CD4-positive, alpha-beta T cell (primary cell): Measurements from ENCODE around the gene PLXNB1. TPM values are rescaled to one million over a fixed set of nuclear protein-coding genes. Genes with fewer than 3 reads are reported as not detected.

ENCODE experiments used
- ATAC-seq: fragments of 200-7000 bp; cut with Tn5 transposase; one replicate; pipeline ENCODE4 v1.10.0; 2022; ENCODE audit warnings: mild to moderate bottlenecking; ENCODE audit not compliant: poor library complexity
- CTCF ChIA-PET: fragments of 350-600 bp; sonication (Branson Sonifier 250); formaldehyde crosslinking; loops from one replicate; lab custom pipeline; 2021; ENCODE audit warnings: antibody characterized with exemption, inconsistent platforms; lab: Charles Lee
- POLR2A ChIA-PET: fragments of 350-600 bp; sonication (Branson Sonifier 250); formaldehyde crosslinking; loops from one replicate; lab custom pipeline; 2021; ENCODE audit warnings: antibody characterized with exemption, inconsistent platforms; lab: Charles Lee
- DNase-seq, 14 experiments: peaks; one replicate each; pipeline ENCODE4 v3.0.0-alpha.2; 2013 to 2020; ENCODE audit warnings: mixed read lengths in 2 of 14
- H3K27ac ChIP-seq, 2 donors: one replicate each; pipeline versions ENCODE4 v1.5.1 to v1.7.0; 2013; ENCODE audit warnings: low read length in 2 of 2, low read depth in 1 of 2, mild to moderate bottlenecking in 1 of 2
- H3K27me3 ChIP-seq, 2 experiments: 1 replicate in 1 of 2; 2 replicates in 1 of 2; pipeline versions ENCODE4 v1.6.1 to v1.7.0; 2013; ENCODE audit warnings: low read length in 2 of 2, control low read depth in 1 of 2, mild to moderate bottlenecking in 1 of 2, moderate library complexity in 1 of 2; ENCODE audit not compliant: insufficient read depth in 2 of 2, control insufficient read depth in 1 of 2
- H3K36me3 ChIP-seq: one replicate; pipeline ENCODE4 v1.6.1; 2013; ENCODE audit warnings: low read length, control low read depth; ENCODE audit not compliant: insufficient read depth
- H3K4me1 ChIP-seq: one replicate; pipeline ENCODE4 v1.6.1; 2013; ENCODE audit warnings: low read length, control low read depth; ENCODE audit not compliant: insufficient read depth
- H3K4me3 ChIP-seq: one replicate; pipeline ENCODE4 v1.5.1; 2013; ENCODE audit warnings: mild to moderate bottlenecking, low read length, moderate library complexity
- H3K9me3 ChIP-seq, 2 experiments: 1 replicate in 1 of 2; 2 replicates in 1 of 2; pipeline versions ENCODE4 v1.6.1 to v1.7.0; 2013; ENCODE audit warnings: low read length in 2 of 2, mild to moderate bottlenecking in 2 of 2, control low read depth in 1 of 2, moderate library complexity in 1 of 2; ENCODE audit not compliant: control insufficient read depth in 1 of 2, insufficient read depth in 1 of 2
- H3K27ac Mint-ChIP-seq: one replicate; pipeline ENCODE4 v1.8.0; 2020; ENCODE audit warnings: mixed read lengths
- H3K27me3 Mint-ChIP-seq: one replicate; pipeline ENCODE4 v1.8.0; 2021; ENCODE audit warnings: mixed read lengths
- H3K36me3 Mint-ChIP-seq: one replicate; pipeline ENCODE4 v1.8.0; 2021; ENCODE audit warnings: low read depth, mixed read lengths
- H3K4me1 Mint-ChIP-seq: one replicate; pipeline ENCODE4 v1.8.0; 2021; ENCODE audit warnings: low read depth, mixed read lengths
- H3K4me3 Mint-ChIP-seq: one replicate; pipeline ENCODE4 v1.8.0; 2020; ENCODE audit warnings: mild to moderate bottlenecking, mixed read lengths
- H3K9me3 Mint-ChIP-seq: one replicate; pipeline ENCODE4 v1.8.0; 2020; ENCODE audit warnings: mixed read lengths
- intact Hi-C, 2 experiments: fragments of 100-400 bp; cut with DNase I in 1 of 2; cut with micrococcal nuclease in 1 of 2; formaldehyde crosslinking; loops; one replicate each; pipeline versions ENCODE4 v1.15.1 to v1.9.0; 2023 to 2025; cut with DNase I, micrococcal nuclease
- polyA plus RNA-seq, 2 donors: library from polyadenylated mRNA; unstranded; fragments of 120-200 nt; gene quantifications; one replicate each; pipeline ENCODE4 v1.2.1, GENCODE V29; 2013
- total RNA-seq, 174 experiments: library from RNA in 2 of 174; stranded (reverse) in 2 of 174; gene quantifications; one replicate each; pipeline ENCODE4 v1.2.3 and lab custom pipeline; 2021 to 2026
- TF ChIP-seq, protein P1 (sequence below): fragments of 200-600 bp; IDR thresholded peaks from one replicate; pipeline ENCODE4 v1.8.0; 2022; ENCODE audit warnings: antibody characterized with exemption, mild to moderate bottlenecking

The PLXNB1 gene
- total RNA-seq (1 to 10 TPM; 1.1 to 2.0 TPM), total RNA-seq (lab: John Stamatoyannopoulos, UW) (1.6 to 21.1 (median 7.0) reads per million in 172 experiments)
- 1.3 TPM for polyA plus RNA-seq (2013, experiment 1 of 2)
- polyA plus RNA-seq (2013, experiment 2 of 2), result 1.7 TPM

- intact Hi-C loops, result no loop called here
- H3K9me3 ChIP-seq, result no peaks in the 10 kb centered on the region
- peaks cover 27% of the 10 kb centered on the region for H3K4me1 ChIP-seq
- H3K27me3 Mint-ChIP-seq, result no peaks in the 10 kb centered on the region
- DNase-seq, result peak in 4 of 14 experiments; percentile 15 to 44 (median 33)
- H3K4me3 ChIP-seq, result peak within 1 kb of the TSS; percentile 56
- H3K36me3 ChIP-seq, result peaks cover 15% of the 10 kb centered on the region
- H3K27ac ChIP-seq, result no peak within 1 kb of the TSS
- no peaks in the 10 kb centered on the region for H3K9me3 Mint-ChIP-seq
- H3K27me3 ChIP-seq, result no peaks in the 10 kb centered on the region
- H3K27ac Mint-ChIP-seq, result peak within 1 kb of the TSS; percentile 49
- peaks cover 15% of the 10 kb centered on the region for H3K4me1 Mint-ChIP-seq
- ChIA-PET CTCF (no interaction called here), POLR2A (interaction anchor here (3.1 kb wide), 1 partner anchor 10 kb away, joined by 19 read pairs; the partner anchor contains the start of genes CCDC51 and TMA7)
- TF ChIP-seq, protein P1, sequence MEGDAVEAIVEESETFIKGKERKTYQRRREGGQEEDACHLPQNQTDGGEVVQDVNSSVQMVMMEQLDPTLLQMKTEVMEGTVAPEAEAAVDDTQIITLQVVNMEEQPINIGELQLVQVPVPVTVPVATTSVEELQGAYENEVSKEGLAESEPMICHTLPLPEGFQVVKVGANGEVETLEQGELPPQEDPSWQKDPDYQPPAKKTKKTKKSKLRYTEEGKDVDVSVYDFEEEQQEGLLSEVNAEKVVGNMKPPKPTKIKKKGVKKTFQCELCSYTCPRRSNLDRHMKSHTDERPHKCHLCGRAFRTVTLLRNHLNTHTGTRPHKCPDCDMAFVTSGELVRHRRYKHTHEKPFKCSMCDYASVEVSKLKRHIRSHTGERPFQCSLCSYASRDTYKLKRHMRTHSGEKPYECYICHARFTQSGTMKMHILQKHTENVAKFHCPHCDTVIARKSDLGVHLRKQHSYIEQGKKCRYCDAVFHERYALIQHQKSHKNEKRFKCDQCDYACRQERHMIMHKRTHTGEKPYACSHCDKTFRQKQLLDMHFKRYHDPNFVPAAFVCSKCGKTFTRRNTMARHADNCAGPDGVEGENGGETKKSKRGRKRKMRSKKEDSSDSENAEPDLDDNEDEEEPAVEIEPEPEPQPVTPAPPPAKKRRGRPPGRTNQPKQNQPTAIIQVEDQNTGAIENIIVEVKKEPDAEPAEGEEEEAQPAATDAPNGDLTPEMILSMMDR, result no peak
- H3K36me3 Mint-ChIP-seq, result peaks cover 10% of the 10 kb centered on the region
- peak; percentile 37 for ATAC-seq
- peak within 1 kb of the TSS; percentile 87 for H3K4me3 Mint-ChIP-seq
Measured at GRCh38 chr3:48429960-48430707, at the start of gene PLXNB1. Gene PLXNB1, minus strand, starts transcription at chr3:48430086. Its CDS starts 5,475 bp downstream, at chr3:48424611.

DNA sequence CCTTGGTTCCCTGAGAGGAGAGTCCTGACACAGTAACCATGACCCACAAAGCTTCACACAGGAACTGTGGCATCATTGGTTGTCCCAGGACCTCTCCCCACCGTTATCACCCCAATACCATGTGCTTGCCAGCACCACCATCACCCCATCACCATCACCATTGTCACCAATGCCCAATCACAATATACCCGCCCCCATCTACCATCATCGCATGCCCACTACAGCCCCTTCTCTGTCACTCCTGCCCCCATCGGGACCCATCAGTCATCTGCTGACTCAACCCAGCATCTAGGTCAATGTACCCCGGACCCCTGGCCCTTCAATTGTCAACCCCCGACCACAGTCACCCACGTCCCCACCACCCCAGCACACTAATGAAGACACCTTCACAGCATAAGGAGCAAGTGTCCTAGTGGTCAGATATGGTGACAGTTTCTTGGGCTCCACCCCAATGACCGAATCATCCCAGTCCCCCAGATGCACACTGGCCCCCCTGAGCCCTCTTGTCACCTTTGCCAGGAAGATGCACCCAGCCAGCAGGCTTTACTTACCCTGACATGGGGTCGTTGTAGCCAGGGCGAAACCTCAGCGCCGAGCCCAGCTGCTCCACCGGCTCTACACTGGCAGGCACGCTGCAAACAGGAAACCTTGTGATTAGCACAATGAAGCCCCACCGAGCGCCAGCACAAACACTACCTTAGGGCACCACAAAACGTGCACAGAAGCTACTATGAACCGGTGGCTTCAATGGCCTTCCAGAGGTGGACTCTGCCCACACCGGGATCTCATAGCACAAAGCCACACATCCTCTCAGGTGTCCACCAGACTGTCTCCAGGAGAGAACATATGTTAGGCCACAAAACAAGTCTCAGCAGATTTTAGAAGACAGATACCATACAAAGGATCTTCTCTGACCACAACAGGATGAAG is 49.0 kb upstream of the PLXNB1 start:
- Mint-ChIP-seq H3K9me3 (no peaks in the 10 kb centered on the region), H3K27ac (peak overlapping the region; percentile 95), H3K4me1 (peaks cover 36% of the 10 kb centered on the region), H3K27me3 (no peaks in the 10 kb centered on the region), H3K4me3 (peak overlapping the region; percentile 89), H3K36me3 (no peaks in the 10 kb centered on the region)
- TF ChIP-seq, protein P1, result no peak
- DNase-seq (peak; percentile 38 to 87 (median 59)), ATAC-seq (peak; percentile 85)
- CTCF ChIA-PET, result interaction anchor here (1.3 kb wide), 1 partner anchor 43 kb away, joined by 5 read pairs; no protein-coding TSS in a partner anchor
- Histone ChIP-seq H3K36me3 (peaks cover 9% of the 10 kb centered on the region), H3K27me3 (no peaks in the 10 kb centered on the region), H3K27ac (peak overlapping the region; percentile 67 to 75), H3K4me3 (peak overlapping the region; percentile 47), H3K9me3 (no peaks in the 10 kb centered on the region), H3K4me1 (peaks cover 61% of the 10 kb centered on the region)
- intact Hi-C loops, result loop anchor here in 1 of 2 experiments (5.0 kb wide), 1 partner anchor 42 kb away; no protein-coding TSS in a partner anchor
- POLR2A ChIA-PET, result interaction anchor here (1.0 to 4.8 kb wide), 10 partner anchors 12 to 78 kb away, joined by 3 to 26 read pairs (median 6); partner anchors contain the start of genes ATRIP, PFKFB4 and SHISA5
